ENCODE results near the gene YWHAH.

Gene YWHAH

GRCh38 chr22:31972180-31972579 lies 27.8 kb downstream of the YWHAH start (continued):
- TF ChIP-seq ZNF280C (tag by site-specific recombination; IDR thresholded peaks at IDR 0.05) (no peak), RBAK (tag by site-specific recombination; IDR thresholded peaks at IDR 0.05) (no peak), ZNF664 (tag by site-specific recombination; IDR thresholded peaks at IDR 0.05) (no peak), ZNF398 (tag by site-specific recombination; IDR thresholded peaks at IDR 0.05) (no peak)

- Histone ChIP-seq H3K4me1 (ENCODE audit: control insufficient read depth, insufficient read depth, low read length) (no peaks in the 10 kb centered on the region), H3K27ac (ENCODE audit: extremely low read depth, low read depth, low read length) (no peak overlapping the region), H3K9me3 (ENCODE audit: control insufficient read depth, insufficient read depth, low read depth, low read length) (no peaks in the 10 kb centered on the region), H3K36me3 (ENCODE audit: control insufficient read depth in 2 of 2, insufficient read depth in 1 of 2, low read length in 2 of 2) (no peaks in the 10 kb centered on the region), H3K4me3 (ENCODE audit: low read depth, low read length) (no peak overlapping the region)
- ChIA-PET POLR2A (interaction anchor here (1.2 kb wide), 1 partner anchor 343 kb away, joined by 3 read pairs; no protein-coding TSS in a partner anchor), CTCF (interaction anchor here (1.1 to 11.9 kb wide), 3 partner anchors 107 to 308 kb away, joined by 3 to 309 read pairs (median 10); partner anchors contain the start of gene RFPL2)
- TF ChIP-seq ZNF112 (tag by site-specific recombination; IDR thresholded peaks at IDR 0.05) (no peak), ZNF311 (tag by site-specific recombination; IDR thresholded peaks at IDR 0.05; ENCODE audit: borderline replicate concordance) (no peak), HOXC10 (CRISPR knock-in tag; IDR thresholded peaks at IDR 0.05) (no peak), PRDM10 (tag by site-specific recombination; IDR thresholded peaks at IDR 0.05) (no peak), ZSCAN23 (tag by site-specific recombination; IDR thresholded peaks at IDR 0.05) (no peak), ZNF518A (tag by site-specific recombination; conservative IDR thresholded peaks at IDR 0.05; ENCODE audit: low read depth) (no peak), ZNF16 (tag by site-specific recombination; IDR thresholded peaks at IDR 0.05; ENCODE audit: low read depth) (no peak)
Observed at GRCh38 chr22:31973739-31974138, 29.4 kb downstream of the YWHAH start.

Data from HEK293 (cell line).